Measurements from ENCODE around the gene ITCH. TPM values are rescaled to one million over a fixed set of nuclear protein-coding genes. Genes with fewer than 3 reads are reported as not detected.

The ITCH gene
- total and polyA plus RNA-seq, 9 of the 15 experiments (the other 6 are each of a cell fraction or from before 2014, with no cell fraction given) = 7.5 to 53.0 (median 22.9) TPM

DNA sequence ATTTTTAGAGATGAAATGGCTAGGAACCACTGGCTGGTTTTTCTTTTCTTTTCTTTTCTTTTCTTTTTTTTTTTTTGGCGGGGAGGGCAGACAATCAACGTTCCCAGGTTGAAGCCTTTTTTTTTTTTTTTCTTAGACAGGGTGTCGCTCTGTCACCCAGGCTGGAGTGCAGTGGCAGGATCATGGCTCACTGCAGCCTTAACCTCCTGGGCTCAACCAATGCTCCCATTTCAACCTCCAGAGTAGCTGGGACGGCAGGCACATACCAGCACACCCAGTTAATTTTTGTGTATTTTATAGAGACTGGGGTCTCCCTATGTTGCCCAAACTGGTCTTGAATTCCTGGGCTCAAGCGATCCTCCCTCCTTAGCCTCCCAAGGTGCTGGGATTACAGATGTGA lies 18.8 kb upstream of the ITCH start:
- CTCF ChIA-PET (ENCODE audit: low intra/inter-chr PET ratio) = no interaction called here

More for the DNA sequence above, 18.8 kb upstream of the ITCH start:
- Histone ChIP-seq H3K79me2 (ENCODE audit: control insufficient read depth, insufficient read depth, low read length) (no peaks in the 10 kb centered on the region), H4K20me1 (replicated peaks; ENCODE audit: control insufficient read depth, insufficient read depth, low read length) (no peaks in the 10 kb centered on the region), H2AFZ (ENCODE audit: low read depth, low read length) (no peak overlapping the region), H3K36me3 (ENCODE audit: control insufficient read depth, insufficient read depth, low read length) (no peaks in the 10 kb centered on the region), H3K27ac (ENCODE audit: extremely low read depth, low read depth, low read length) (no peak overlapping the region), H3K9me3 (replicated peaks; ENCODE audit: control insufficient read depth, insufficient read depth, low read depth, low read length) (no peaks in the 10 kb centered on the region), H3K27me3 (ENCODE audit: control insufficient read depth in 2 of 2, insufficient read depth in 2 of 2, low read length in 2 of 2) (no peaks in the 10 kb centered on the region), H3K4me2 (ENCODE audit: insufficient read depth, low read length) (no peak overlapping the region), H3K4me3 (no peak overlapping the region), H3K9ac (ENCODE audit: insufficient read depth in 1 of 2, low read depth in 2 of 2, low read length in 2 of 2) (no peak overlapping the region), H3K9me1 (ENCODE audit: control insufficient read depth, insufficient read depth, low read length) (no peaks in the 10 kb centered on the region), H3K4me1 (replicated peaks in 1 of 2; ENCODE audit: control insufficient read depth in 2 of 2, insufficient read depth in 2 of 2, low read length in 2 of 2) (no peaks in the 10 kb centered on the region; a peak in 2 of 5 replicates)
- in situ Hi-C loops (cut with MboI) (no loop called here), intact Hi-C loops (cut with micrococcal nuclease) (no loop called here)
- POLR2A ChIA-PET = interaction anchor here (1.3 kb wide), 1 partner anchor 12 kb away, joined by 3 read pairs; no protein-coding TSS in a partner anchor
- no TSS peak for BruUV-seq (replicated peaks)
- WGBS (ENCODE audit: insufficient coverage, low coverage, missing lambda C conversion rate) = 52% methylated on average over 2 of the region's 5 CpGs
- no peak for DNase-seq (ENCODE audit: extremely low read depth in 1 of 4, low spot score in 3 of 4)
- no peak for TF ChIP-seq GATAD2A (IDR thresholded peaks at IDR 0.05)
- TF ChIP-seq PHF20 (IDR thresholded peaks at IDR 0.05; ENCODE audit: partially characterized antibody) = no peak
- no peak for TF ChIP-seq ZBTB1 (CRISPR knock-in tag; IDR thresholded peaks at IDR 0.05; ENCODE audit: borderline replicate concordance, low read depth)
- no peak for TF ChIP-seq ILF3 (IDR thresholded peaks at IDR 0.05; ENCODE audit: borderline replicate concordance)
- TF ChIP-seq RUNX1 (IDR thresholded peaks at IDR 0.05; ENCODE audit: low read depth) = no peak
- TF ChIP-seq EP300 (IDR thresholded peaks at IDR 0.05; ENCODE audit: low read length) = no peak
- TF ChIP-seq MCM5 (IDR thresholded peaks at IDR 0.05; ENCODE audit: low read depth) = no peak
- no peak for TF ChIP-seq KHSRP (IDR thresholded peaks at IDR 0.05)
- no peak for TF ChIP-seq ZNF280B (CRISPR knock-in tag; IDR thresholded peaks at IDR 0.05)
- no peak for TF ChIP-seq XRCC5 (IDR thresholded peaks at IDR 0.05; ENCODE audit: low read depth, low read length)
- no peak for TF ChIP-seq E2F4 (CRISPR knock-in tag; IDR thresholded peaks at IDR 0.05; ENCODE audit: low read depth)
- no peak for FAIRE-seq
- ATAC-seq = no peak
